Embryonic facial prominence (tissue), 1 donor: ENCODE measurements around the gene TTI1.

Experiments
- DNase-seq: peaks from one replicate; pipeline ENCODE4 v3.0.0-alpha.2; 2016; ENCODE audit errors: extremely low spot score

TTI1 gene

GRCh38 chr20:38055294-38055693, 22.0 kb upstream of the TTI1 start:
- no peak for DNase-seq

- DNase-seq: no peak
These were observed 21.4 kb upstream of the TTI1 start for GRCh38 chr20:38054647-38055046.

- DNase-seq: no peak
These were observed 19.6 kb upstream of the TTI1 start for GRCh38 chr20:38052870-38053269.

GRCh38 chr20:38050686-38051085, 17.4 kb upstream of the TTI1 start:
- no peak for DNase-seq

GRCh38 chr20:38049800-38050199, 16.5 kb upstream of the TTI1 start:
- DNase-seq: no peak

GRCh38 chr20:38046572-38046971, 13.3 kb upstream of the TTI1 start:
- no peak for DNase-seq

- DNase-seq: no peak
These were observed 11.4 kb upstream of the TTI1 start for GRCh38 chr20:38044685-38045084.

- DNase-seq: no peak
These were observed 10.4 kb upstream of the TTI1 start for GRCh38 chr20:38043512-38044300.

- DNase-seq: no peak
These were observed 7.0 kb upstream of the TTI1 start for GRCh38 chr20:38040276-38040675.

GRCh38 chr20:38036366-38036765, 3.1 kb upstream of the TTI1 start:
- DNase-seq: no peak

GRCh38 chr20:38034961-38035360, 1.7 kb upstream of the TTI1 start:
- DNase-seq: no peak

GRCh38 chr20:38034108-38034649, 923 bp upstream of the TTI1 start:
- no peak for DNase-seq

GRCh38 chr20:38032585-38033329, 499 bp downstream of the TTI1 start:
- DNase-seq: no peak

GRCh38 chr20:38031957-38032356, 1.3 kb downstream of the TTI1 start:
- DNase-seq: no peak

GRCh38 chr20:38029453-38029852, 3.8 kb downstream of the TTI1 start:
- DNase-seq: no peak

GRCh38 chr20:38024496-38024895, 8.8 kb downstream of the TTI1 start:
- no peak for DNase-seq

GRCh38 chr20:38023181-38024001, 9.9 kb downstream of the TTI1 start:
- DNase-seq: peak; percentile 26

- no peak for DNase-seq
These were observed 12.0 kb downstream of the TTI1 start for GRCh38 chr20:38021087-38021772.

- no peak for DNase-seq
These were observed 14.9 kb downstream of the TTI1 start for GRCh38 chr20:38018385-38018784.

- no peak for DNase-seq
These were observed 15.3 kb downstream of the TTI1 start for GRCh38 chr20:38017959-38018358.

GRCh38 chr20:38013887-38014286, 19.4 kb downstream of the TTI1 start:
- no peak for DNase-seq
